ENCODE results near the gene TMEM35B. TPM values are rescaled to one million over a fixed set of nuclear protein-coding genes. Genes with fewer than 3 reads are reported as not detected.
A peak's percentile ranks its signal among the peaks of the same experiment; 100 is the strongest.

TMEM35B gene
- total and polyA plus RNA-seq, 3 donors from 2014 or later, result 43.5 to 55.8 (median 54.8) TPM

DNA sequence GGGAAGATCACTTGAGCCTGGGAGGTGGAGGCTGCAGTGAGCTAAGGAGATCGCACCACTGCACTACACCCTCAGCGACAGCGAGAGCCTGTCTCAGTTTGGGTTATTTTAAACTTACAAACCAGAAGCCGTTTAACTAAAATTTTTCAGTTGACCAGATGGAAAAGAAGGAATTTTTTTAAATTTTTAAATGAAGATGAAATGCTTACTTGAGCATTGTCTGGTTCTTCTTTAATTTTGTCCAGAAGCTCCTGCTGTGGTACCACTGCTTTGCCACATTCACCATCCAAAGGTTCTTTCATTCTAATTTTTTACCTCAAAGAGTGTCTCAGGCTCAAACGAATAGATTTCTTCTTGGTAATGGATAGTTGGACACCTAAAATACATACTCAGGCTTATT is 45.2 kb upstream of the TMEM35B start:
- no peaks in the 10 kb centered on the region for H3K36me3 ChIP-seq (ENCODE audit: low read depth, missing control alignments)
- no peaks in the 10 kb centered on the region for H3K27me3 ChIP-seq
- no peaks in the 10 kb centered on the region for H3K9me3 ChIP-seq
- peaks cover 10% of the 10 kb centered on the region for H3K4me1 ChIP-seq
- 50 to 51% methylated on average over 5 of the region's 5 CpGs for WGBS, 2 donors
- intact Hi-C loops (cut with DNase I; ENCODE audit: low total_unique reads), result loop anchor here (5.0 kb wide), 1 partner anchor 162 kb away; the partner anchor contains the start of gene SFPQ
- peak overlapping the region; percentile 72 to 84 for H3K4me3 ChIP-seq
- no peak for TF ChIP-seq POLR2A (IDR thresholded peaks at IDR 0.05)
- H3K27ac ChIP-seq, result peak overlapping the region; percentile 90 to 96
- DNase-seq, result no peak

DNA sequence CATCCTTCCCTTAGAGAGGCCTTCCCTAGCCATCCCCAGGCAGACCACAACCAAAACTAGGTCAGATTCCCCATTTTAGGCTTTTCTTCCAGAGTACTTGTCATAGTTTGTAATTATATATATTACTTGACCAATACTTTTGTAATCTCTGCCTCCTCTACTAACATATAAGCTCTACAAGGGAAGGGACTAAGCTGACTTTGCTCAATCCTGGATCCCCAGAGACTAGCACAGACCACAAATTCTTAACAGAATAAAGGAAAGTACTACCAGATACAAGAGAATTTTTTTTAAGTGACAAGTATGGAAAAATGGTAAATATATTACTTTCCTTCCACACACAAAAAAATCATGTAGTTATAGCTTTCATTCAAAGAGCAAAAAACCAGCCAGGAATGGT is 44.6 kb upstream of the TMEM35B start:
- TF ChIP-seq, protein P1, sequence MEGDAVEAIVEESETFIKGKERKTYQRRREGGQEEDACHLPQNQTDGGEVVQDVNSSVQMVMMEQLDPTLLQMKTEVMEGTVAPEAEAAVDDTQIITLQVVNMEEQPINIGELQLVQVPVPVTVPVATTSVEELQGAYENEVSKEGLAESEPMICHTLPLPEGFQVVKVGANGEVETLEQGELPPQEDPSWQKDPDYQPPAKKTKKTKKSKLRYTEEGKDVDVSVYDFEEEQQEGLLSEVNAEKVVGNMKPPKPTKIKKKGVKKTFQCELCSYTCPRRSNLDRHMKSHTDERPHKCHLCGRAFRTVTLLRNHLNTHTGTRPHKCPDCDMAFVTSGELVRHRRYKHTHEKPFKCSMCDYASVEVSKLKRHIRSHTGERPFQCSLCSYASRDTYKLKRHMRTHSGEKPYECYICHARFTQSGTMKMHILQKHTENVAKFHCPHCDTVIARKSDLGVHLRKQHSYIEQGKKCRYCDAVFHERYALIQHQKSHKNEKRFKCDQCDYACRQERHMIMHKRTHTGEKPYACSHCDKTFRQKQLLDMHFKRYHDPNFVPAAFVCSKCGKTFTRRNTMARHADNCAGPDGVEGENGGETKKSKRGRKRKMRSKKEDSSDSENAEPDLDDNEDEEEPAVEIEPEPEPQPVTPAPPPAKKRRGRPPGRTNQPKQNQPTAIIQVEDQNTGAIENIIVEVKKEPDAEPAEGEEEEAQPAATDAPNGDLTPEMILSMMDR (IDR thresholded peaks at IDR 0.05), result no peak
- no peak for TF ChIP-seq POLR2A (IDR thresholded peaks at IDR 0.05)
- no peaks in the 10 kb centered on the region for H3K36me3 ChIP-seq (ENCODE audit: low read depth, missing control alignments)
- peaks cover 10% of the 10 kb centered on the region for H3K4me1 ChIP-seq
- intact Hi-C loops (cut with DNase I; ENCODE audit: low total_unique reads), result loop anchor here (5.0 kb wide), 1 partner anchor 163 kb away; the partner anchor contains the start of gene SFPQ
- DNase-seq, result no peak
- no peak overlapping the region for H3K27ac ChIP-seq
- no peaks in the 10 kb centered on the region for H3K9me3 ChIP-seq
- no peaks in the 10 kb centered on the region for H3K27me3 ChIP-seq
- no peak overlapping the region for H3K4me3 ChIP-seq

- Histone ChIP-seq H3K27me3 (no peaks in the 10 kb centered on the region), H3K36me3 (ENCODE audit: low read depth, missing control alignments) (no peaks in the 10 kb centered on the region)
- intact Hi-C loops (cut with DNase I; ENCODE audit: low total_unique reads), result no loop called here
Measured at GRCh38 chr1:35016406-35016805, 31.3 kb upstream of the TMEM35B start.

GRCh38 chr1:35014486-35014885 is 29.3 kb upstream of the TMEM35B start:
- Histone ChIP-seq H3K4me3 (no peak overlapping the region), H3K27me3 (no peaks in the 10 kb centered on the region), H3K4me1 (no peaks in the 10 kb centered on the region), H3K36me3 (ENCODE audit: low read depth, missing control alignments) (no peaks in the 10 kb centered on the region), H3K27ac (no peak overlapping the region), H3K9me3 (no peaks in the 10 kb centered on the region)
- WGBS, 2 donors, result 95 to 98% methylated on average over 2 of the region's 2 CpGs
- DNase-seq, result no peak
- TF ChIP-seq, protein P1 (IDR thresholded peaks at IDR 0.05), result no peak
- TF ChIP-seq POLR2A (IDR thresholded peaks at IDR 0.05), result no peak
- intact Hi-C loops (cut with DNase I; ENCODE audit: low total_unique reads), result no loop called here

More at GRCh38 chr1:35016406-35016805, 31.3 kb upstream of the TMEM35B start:
- DNase-seq, result no peak
- Histone ChIP-seq H3K4me1 (no peaks in the 10 kb centered on the region), H3K27ac (no peak overlapping the region), H3K4me3 (no peak overlapping the region), H3K9me3 (no peaks in the 10 kb centered on the region)
- TF ChIP-seq, protein P1 (IDR thresholded peaks at IDR 0.05), result no peak
- TF ChIP-seq POLR2A (IDR thresholded peaks at IDR 0.05), result no peak

DNA sequence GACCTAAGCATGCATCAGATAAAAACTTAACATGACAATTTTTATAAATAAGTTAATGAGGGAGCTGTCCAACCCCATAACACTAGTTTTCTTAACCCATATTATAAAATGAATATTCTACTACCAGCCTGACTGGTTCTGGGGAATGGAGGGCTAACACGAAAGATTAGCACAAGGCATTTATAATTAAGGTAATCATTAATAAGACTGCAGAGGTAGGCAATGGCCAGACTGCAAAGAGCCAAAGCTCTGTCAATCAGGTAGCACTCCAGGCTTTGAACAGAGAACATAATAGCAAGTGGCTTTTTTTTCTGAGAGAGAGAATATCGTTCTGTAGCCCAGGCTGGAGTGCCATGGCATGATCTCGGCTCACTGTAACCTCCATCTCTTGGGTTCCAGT is 20.6 kb upstream of the TMEM35B start:
- H3K9me3 ChIP-seq, result no peaks in the 10 kb centered on the region
- TF ChIP-seq, protein P1 (IDR thresholded peaks at IDR 0.05), result no peak
- TF ChIP-seq POLR2A (IDR thresholded peaks at IDR 0.05), result no peak
- intact Hi-C loops (cut with DNase I; ENCODE audit: low total_unique reads), result no loop called here
- no peaks in the 10 kb centered on the region for H3K4me1 ChIP-seq
- 90 to 94% methylated on average over 3 of the region's 3 CpGs for WGBS, 2 donors
- no peak overlapping the region for H3K27ac ChIP-seq
- H3K36me3 ChIP-seq (ENCODE audit: low read depth, missing control alignments), result no peaks in the 10 kb centered on the region
- no peaks in the 10 kb centered on the region for H3K27me3 ChIP-seq
- no peak overlapping the region for H3K4me3 ChIP-seq
- no peak for DNase-seq
